Right lobe of liver (tissue), 6 donors: ENCODE results near the gene CRIM1. TPM values are rescaled to one million over a fixed set of nuclear protein-coding genes. Genes with fewer than 3 reads are reported as not detected.
"Not testable (repeated sequence)": the region's sequence is repeated elsewhere in the genome, so short reads cannot be mapped to it uniquely, and the experiment has no call there.

ENCODE experiments used
- ATAC-seq, 4 donors: fragments of 200-7000 bp; cut with Tn5 transposase; one replicate each; pipeline ENCODE4 v1.9.1; 2020; ENCODE audit warnings: mild to moderate bottlenecking in 4 of 4, moderate library complexity in 4 of 4
- DNase-seq, 3 donors: peaks; one replicate each; pipeline ENCODE4 v3.0.0-alpha.2; 2020
- H3K27ac ChIP-seq, 3 donors: fragments of 200-600 bp; one replicate each; pipeline ENCODE4 v1.8.0; 2022
- H3K27me3 ChIP-seq, 2 donors: fragments of 200-600 bp; one replicate each; pipeline ENCODE4 v1.8.0; 2022
- H3K36me3 ChIP-seq, 4 donors: fragments of 200-600 bp; sonication (generic) in 1 of 4; one replicate each; pipeline versions ENCODE4 v1.5.1 to v1.8.0; 2017 to 2022; ENCODE audit warnings: control low read depth in 1 of 4
- H3K4me1 ChIP-seq, 4 donors: fragments of 200-600 bp; sonication (generic) in 1 of 4; one replicate each; pipeline versions ENCODE4 v1.5.1 to v1.8.0; 2017 to 2022; ENCODE audit warnings: control low read depth in 1 of 4
- H3K4me3 ChIP-seq, 3 donors: fragments of 200-600 bp; one replicate each; pipeline ENCODE4 v1.8.0; 2022
- H3K9me3 ChIP-seq, 4 donors: fragments of 200-600 bp; sonication (generic) in 1 of 4; one replicate each; pipeline versions ENCODE4 v1.5.1 to v1.8.0; 2017 to 2022; ENCODE audit warnings: control low read depth in 1 of 4
- CTCF ChIP-seq, 4 donors: fragments of 200-600 bp in 3 of 4; fragments of 450-650 bp in 1 of 4; IDR thresholded peaks; one replicate each; pipeline versions ENCODE4 v1.5.1 to v1.8.0; 2016 to 2022; ENCODE audit warnings: antibody characterized with exemption in 4 of 4, mild to moderate bottlenecking in 2 of 4
- POLR2A ChIP-seq: fragments of 450-650 bp; IDR thresholded peaks from one replicate; pipeline ENCODE4 v1.6.1; 2017; ENCODE audit warnings: antibody characterized with exemption, mild to moderate bottlenecking
- WGBS: methylation state at CpG from one replicate; pipeline ENCODE4 v1.1.6; 2018; ENCODE audit warnings: low coverage, low lambda C conversion rate; ENCODE audit not compliant: insufficient coverage; ENCODE audit errors: missing lambda C conversion rate; 5-methylcytosine and 5-hydroxymethylcytosine counted together
- intact Hi-C, 2 donors: fragments of 100-400 bp; cut with DNase I; formaldehyde crosslinking; loops; one replicate each; pipeline versions ENCODE4 v1.11.2 to v1.14.1; 2022
- long read RNA-seq: library from polyadenylated mRNA; unstranded; transcript quantifications from one replicate; pipeline ENCODE4 v2.0.0, GENCODE V29; 2019
- total RNA-seq, 6 experiments: library from RNA; depleted of rRNA in 2 of 6; stranded (reverse); fragments of >200 nt in 2 of 6; fragmentation: NEBNext Ultra II Directional in 3 of 6; extraction: Animal tissue kit (Norgen Biotek cat#: 25700) in 3 of 6; gene quantifications; one replicate each; pipeline versions ENCODE4 v1.1.0 to v1.2.4, GENCODE V29; 2016 to 2023
- donor health status: DM: no; HTN: yes; CAD: no.
- donor health status: DM: no; HTN: no; CAD: no.
- donor health status: DM: no; HTN: no; CAD: no.
- donor health status: DM: no; HTN: yes; CAD: no.
- donor health status: DM: no; HTN: yes; CAD: no.

Gene CRIM1
- total RNA-seq = 10 to 100 TPM in 4 of 6 experiments, 1 to 10 TPM in 2; 4.2 to 30.5 (median 16.7) TPM
- long read RNA-seq = 0 reads

DNA sequence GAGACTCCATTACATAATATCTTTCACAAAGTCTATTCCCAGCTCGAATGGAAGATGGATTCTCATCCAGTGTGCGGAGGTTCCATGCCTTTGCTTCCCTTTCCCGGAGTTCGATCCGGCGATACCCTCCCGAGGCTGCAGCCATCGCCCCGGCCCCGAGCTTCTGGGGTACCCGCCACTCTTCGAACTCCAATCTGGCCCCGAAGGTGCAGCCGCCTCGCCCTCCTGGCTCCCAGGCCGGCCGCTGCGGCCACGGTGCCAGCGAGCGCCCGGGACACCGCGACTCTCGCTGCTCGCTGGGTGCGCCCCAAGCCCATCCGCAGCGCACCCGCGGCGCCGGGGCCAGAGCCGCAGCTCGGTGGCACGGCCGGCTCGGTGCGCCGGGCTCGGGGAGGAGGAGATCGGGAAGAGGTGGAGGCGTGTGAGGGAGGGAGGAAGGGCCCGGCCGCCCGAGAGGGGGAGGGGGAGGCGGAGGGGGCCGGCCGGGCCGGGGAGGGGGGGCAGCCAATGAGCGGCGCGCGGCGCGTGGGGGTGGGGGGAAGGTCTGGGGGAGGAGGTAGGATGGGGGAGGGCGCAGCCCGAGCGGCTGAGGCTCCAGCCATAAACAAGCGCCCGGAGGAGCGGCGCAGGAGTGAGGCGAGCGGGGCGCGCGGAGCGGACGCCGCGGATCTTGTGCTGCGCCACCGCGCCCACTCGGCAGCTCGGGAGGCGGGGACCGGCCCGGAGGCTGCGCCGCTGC, at the start of gene CRIM1:
CRIM1 (plus strand) TSS at position 628 of the 739 bp plus-strand sequence. CDS start 515 bp downstream, outside the sequence.
- DNase-seq (peak; percentile 69 to 89 (median 81)), ATAC-seq (peak; percentile 71 to 81 (median 74))
- H3K4me3 ChIP-seq = peak within 1 kb of the TSS; percentile 54 to 63 (median 57)
- no peaks in the 10 kb centered on the region for H3K9me3 ChIP-seq
- H3K36me3 ChIP-seq = no peaks in the 10 kb centered on the region
- peak within 1 kb of the TSS; percentile 72 to 74 (median 73) for H3K27ac ChIP-seq
- WGBS = under 1% methylated on average over 56 of the region's 82 CpGs
- peaks cover 0 to 16% (median 4%) of the 10 kb centered on the region in 4 donors for H3K4me1 ChIP-seq
- intact Hi-C loops = loop anchor here in 1 of 2 donors (10.0 kb wide), 1 partner anchor 299 kb away; no protein-coding TSS in a partner anchor
- no peak for TF ChIP-seq CTCF (IDR thresholded peaks at IDR 0.05)
- TF ChIP-seq POLR2A = peak; percentile 77
- peaks cover 0 to 7% of the 10 kb centered on the region in 2 donors for H3K27me3 ChIP-seq

DNA sequence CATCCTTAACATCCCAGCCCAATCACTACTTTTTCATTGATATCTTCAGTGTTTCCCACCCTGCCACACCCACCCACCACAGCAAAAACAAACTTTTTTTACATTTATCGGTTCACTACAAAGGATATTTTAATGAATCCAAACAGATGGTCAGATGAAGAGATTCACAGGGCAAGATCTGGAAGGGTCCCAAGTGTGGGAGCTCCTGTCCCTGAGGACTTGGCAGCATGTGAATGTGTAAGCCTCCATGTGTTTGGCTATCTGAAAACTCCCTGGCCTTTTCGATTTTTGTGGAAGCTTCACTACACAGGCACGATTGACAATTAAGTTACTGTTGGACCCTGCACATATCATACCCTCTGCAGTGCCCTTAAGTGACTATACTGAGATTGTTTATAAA, 48.1 kb upstream of the CRIM1 start:
- Histone ChIP-seq H3K27ac (no peak overlapping the region), H3K4me1 (no peaks in the 10 kb centered on the region), H3K27me3 (no peaks in the 10 kb centered on the region), H3K9me3 (no peaks in the 10 kb centered on the region), H3K36me3 (no peaks in the 10 kb centered on the region), H3K4me3 (no peak overlapping the region)
- ATAC-seq (no peak), DNase-seq (no peak)
- TF ChIP-seq CTCF (IDR thresholded peaks at IDR 0.05) (no peak), POLR2A (no peak)
- WGBS = 53% methylated on average over 3 of the region's 3 CpGs
- intact Hi-C loops = no loop called here

DNA sequence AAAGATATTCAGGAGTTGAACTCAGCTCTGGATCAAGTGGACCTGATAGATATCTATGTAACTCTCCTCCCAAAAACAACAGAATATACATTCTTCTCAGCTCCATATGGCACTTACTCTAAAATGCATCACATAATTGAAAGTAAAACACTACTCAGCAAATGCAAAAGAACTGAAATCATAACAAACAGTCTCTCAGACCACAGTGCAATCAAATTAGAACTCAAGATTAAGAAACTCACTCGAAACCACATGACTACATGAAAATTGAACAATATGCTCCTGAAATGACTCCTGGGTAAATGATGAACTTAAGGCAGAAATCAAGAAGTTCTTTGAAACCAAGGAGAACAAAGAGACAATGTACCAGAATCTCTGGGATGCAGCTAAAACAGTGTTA, 45.1 kb upstream of the CRIM1 start:
- H3K9me3 ChIP-seq, H3K36me3 ChIP-seq, H3K27me3 ChIP-seq, H3K4me3 ChIP-seq, H3K4me1 ChIP-seq, ATAC-seq, DNase-seq, H3K27ac ChIP-seq, intact Hi-C loops: not testable (repeated sequence)
- 29% methylated on average over 1 of the region's 1 CpG for WGBS

- no peaks in the 10 kb centered on the region for H3K27me3 ChIP-seq
- ATAC-seq (no peak), DNase-seq (no peak)
- no peak overlapping the region for H3K27ac ChIP-seq
- WGBS = 75% methylated on average over 1 of the region's 1 CpG
- no peak overlapping the region for H3K4me3 ChIP-seq
- intact Hi-C loops = no loop called here
- TF ChIP-seq POLR2A (no peak), CTCF (IDR thresholded peaks at IDR 0.05) (peak in 1 of 4 donors; percentile 5)
- H3K4me1 ChIP-seq = no peaks in the 10 kb centered on the region
- no peaks in the 10 kb centered on the region for H3K9me3 ChIP-seq
- H3K36me3 ChIP-seq = no peaks in the 10 kb centered on the region
Observed at GRCh38 chr2:36318547-36318946, 37.0 kb upstream of the CRIM1 start.

DNA sequence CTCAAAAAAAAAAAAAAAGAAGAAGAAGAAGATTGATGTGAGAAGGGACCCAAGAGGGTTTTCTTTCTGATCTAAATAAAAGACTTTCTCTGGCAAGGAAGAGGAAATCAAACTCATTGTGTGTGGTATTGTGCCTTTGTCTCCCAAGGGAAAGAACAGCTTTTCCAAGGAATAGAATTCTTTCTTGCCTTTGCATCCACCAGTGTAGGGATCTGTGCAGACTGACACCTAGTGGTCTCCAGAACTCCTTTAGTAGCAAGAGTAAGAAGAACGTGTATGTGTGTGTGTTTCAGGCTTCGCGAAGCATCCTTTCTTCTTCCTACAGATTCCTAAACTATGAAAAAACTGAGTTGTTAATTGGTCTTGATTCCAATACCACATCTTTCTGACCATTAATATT, 33.5 kb upstream of the CRIM1 start:
- Histone ChIP-seq H3K4me3 (no peak overlapping the region), H3K36me3 (no peaks in the 10 kb centered on the region), H3K27me3 (no peaks in the 10 kb centered on the region), H3K27ac (no peak overlapping the region), H3K4me1 (no peaks in the 10 kb centered on the region), H3K9me3 (no peaks in the 10 kb centered on the region)
- DNase-seq (no peak), ATAC-seq (peak in 3 of 4 donors; percentile 51 to 55 (median 53))
- 58% methylated on average over 3 of the region's 3 CpGs for WGBS
- intact Hi-C loops = no loop called here
- no peak for TF ChIP-seq POLR2A
- TF ChIP-seq CTCF (IDR thresholded peaks at IDR 0.05) = peak in 3 of 4 donors; percentile 32 to 49 (median 37)
